GM12875 (cell line): Measurements from ENCODE around the gene MCOLN1.

Experiments
- H3K4me3 ChIP-seq: one replicate; pipeline ENCODE4 v1.5.1; 2011; ENCODE audit warnings: low read depth, low read length, control low read depth
- TF ChIP-seq, protein P1 (sequence below): IDR thresholded peaks from 2 replicates; pipeline ENCODE4 v1.5.1; 2011; ENCODE audit warnings: low read depth, mild to moderate bottlenecking, control low read depth, inconsistent platforms, low read length, moderate library complexity, borderline replicate concordance; ENCODE audit not compliant: insufficient read depth

The MCOLN1 gene

DNA sequence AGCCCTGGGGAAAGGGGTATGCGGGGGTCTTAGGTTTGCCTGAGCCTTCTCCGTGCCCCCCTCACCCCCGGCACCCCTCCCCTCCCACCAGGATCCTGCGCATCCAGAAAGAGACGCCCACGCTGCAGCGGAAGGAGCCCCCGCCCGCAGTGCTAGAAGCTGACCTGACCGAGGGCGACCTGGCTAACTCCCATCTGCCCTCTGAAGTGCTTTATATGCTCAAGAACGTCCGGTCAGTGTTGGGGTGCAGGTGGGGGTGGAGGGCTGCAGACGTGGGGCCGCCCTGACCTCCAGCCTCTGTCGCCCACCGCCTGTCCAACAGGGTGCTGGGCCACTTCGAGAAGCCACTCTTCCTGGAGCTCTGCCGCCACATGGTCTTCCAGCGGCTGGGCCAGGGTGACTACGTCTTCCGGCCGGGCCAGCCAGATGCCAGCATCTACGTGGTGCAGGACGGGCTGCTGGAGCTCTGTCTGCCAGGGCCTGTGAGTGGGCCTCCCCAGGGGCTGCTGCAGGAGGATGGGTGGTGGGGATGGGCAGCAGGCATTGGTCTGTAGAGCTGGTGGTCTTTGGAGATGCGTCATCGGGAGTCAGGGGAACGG is 17.5 kb downstream of the MCOLN1 start:
- no peak overlapping the region for H3K4me3 ChIP-seq
- TF ChIP-seq, protein P1, sequence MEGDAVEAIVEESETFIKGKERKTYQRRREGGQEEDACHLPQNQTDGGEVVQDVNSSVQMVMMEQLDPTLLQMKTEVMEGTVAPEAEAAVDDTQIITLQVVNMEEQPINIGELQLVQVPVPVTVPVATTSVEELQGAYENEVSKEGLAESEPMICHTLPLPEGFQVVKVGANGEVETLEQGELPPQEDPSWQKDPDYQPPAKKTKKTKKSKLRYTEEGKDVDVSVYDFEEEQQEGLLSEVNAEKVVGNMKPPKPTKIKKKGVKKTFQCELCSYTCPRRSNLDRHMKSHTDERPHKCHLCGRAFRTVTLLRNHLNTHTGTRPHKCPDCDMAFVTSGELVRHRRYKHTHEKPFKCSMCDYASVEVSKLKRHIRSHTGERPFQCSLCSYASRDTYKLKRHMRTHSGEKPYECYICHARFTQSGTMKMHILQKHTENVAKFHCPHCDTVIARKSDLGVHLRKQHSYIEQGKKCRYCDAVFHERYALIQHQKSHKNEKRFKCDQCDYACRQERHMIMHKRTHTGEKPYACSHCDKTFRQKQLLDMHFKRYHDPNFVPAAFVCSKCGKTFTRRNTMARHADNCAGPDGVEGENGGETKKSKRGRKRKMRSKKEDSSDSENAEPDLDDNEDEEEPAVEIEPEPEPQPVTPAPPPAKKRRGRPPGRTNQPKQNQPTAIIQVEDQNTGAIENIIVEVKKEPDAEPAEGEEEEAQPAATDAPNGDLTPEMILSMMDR: no peak

DNA sequence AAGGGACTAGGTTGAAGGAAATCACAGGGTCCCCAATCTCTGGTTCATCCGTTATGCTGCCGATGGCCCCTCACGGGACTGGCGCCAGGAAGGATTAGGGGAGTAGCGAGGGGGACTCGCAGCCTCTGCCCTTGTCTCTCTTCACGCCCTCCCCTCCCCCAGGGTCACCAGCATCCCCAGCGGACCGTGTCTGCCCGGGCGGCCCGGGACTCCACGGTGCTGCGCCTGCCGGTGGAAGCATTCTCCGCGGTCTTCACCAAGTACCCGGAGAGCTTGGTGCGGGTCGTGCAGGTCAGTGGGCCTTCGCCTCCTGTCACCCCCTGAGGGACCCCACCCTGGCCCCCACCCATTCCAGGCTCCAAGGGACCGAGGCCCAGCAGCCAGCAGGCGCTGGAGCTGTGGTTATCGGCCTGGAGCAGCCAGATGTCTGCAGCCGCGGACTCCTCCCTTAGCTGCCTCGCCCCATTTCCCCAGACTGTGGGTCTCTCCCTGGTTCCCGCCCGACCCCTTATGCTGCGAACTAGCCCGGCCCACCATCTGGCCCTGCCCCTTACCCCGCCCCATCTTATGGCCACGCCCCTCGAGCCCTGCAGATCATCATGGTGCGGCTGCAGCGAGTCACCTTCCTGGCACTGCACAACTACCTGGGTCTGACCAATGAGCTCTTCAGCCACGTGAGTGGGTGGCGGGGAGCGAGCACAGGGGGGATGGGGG is 18.5 kb downstream of the MCOLN1 start:
- TF ChIP-seq, protein P1: no peak
- H3K4me3 ChIP-seq: no peak overlapping the region

DNA sequence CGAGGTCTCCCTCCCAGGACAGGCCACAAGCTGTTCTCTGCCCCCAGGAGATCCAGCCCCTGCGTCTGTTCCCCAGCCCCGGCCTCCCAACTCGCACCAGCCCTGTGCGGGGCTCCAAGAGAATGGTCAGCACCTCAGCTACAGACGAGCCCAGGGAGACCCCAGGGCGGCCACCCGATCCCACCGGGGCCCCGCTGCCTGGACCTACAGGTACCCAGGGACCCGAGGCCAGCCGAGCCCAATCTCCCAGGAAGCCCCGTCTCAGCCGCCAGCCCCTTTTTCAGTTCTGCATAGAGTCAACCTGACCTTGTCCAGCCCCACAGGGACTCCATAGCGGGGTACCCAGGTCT is 19.0 kb downstream of the MCOLN1 start:
- TF ChIP-seq, protein P1: no peak
- no peak overlapping the region for H3K4me3 ChIP-seq

DNA sequence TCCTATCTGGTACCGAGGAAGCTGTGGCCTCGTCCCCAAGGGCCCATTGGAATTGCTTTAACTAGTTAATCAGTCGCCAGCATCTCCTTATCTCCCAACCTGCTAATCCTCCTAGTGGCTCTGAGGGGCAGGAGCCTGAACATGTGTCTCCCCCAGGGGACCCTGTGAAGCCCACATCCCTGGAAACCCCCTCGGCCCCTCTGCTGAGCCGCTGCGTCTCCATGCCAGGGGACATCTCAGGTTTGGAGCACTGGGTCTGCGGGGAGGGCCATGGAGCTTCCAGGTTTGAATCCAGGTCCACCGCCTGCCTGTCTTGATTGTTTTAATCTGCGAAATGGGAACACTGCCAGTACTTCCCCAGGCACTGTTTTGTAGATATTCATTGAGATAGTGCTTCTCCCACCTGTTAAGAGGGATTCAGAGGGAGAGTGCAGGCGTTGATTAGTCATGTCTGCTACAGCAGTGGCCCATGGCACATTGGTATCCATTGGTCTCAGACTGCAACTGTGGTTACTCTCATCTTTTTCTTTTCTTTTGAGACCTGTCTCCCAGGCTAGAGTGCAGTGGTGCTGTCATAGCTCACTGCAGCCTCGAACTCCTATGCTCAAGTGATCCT is 19.5 kb downstream of the MCOLN1 start:
- TF ChIP-seq, protein P1: no peak
- H3K4me3 ChIP-seq: no peak overlapping the region

DNA sequence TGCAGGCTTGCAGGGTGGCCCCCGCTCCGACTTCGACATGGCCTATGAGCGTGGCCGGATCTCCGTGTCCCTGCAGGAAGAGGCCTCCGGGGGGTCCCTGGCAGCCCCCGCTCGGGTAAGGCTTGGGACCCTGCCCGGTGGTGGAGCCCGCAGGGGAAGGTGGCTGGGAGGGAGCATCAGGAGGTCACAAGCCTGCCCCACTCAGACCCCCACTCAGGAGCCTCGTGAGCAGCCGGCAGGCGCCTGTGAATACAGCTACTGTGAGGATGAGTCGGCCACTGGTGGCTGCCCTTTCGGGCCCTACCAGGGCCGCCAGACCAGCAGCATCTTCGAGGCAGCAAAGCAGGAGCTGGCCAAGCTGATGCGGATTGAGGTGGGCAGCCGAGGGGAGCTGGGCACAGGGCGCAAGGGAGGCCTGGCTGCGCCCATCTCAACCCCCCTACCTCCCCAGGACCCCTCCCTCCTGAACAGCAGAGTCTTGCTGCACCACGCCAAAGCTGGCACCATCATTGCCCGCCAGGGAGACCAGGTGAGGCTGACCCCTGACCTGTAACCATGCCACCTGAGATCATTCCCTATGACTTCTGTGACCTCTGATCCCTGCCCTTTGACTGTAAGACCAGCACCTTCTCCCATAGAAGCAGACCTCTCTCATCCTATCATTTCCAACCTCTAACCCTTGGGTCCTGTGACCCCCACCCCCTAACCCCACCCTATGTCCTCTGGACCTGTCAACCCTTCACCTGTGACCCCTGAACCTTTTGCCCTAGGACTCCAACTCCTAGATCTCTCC is 20.3 kb downstream of the MCOLN1 start:
- TF ChIP-seq, protein P1: no peak
- H3K4me3 ChIP-seq: no peak overlapping the region

DNA sequence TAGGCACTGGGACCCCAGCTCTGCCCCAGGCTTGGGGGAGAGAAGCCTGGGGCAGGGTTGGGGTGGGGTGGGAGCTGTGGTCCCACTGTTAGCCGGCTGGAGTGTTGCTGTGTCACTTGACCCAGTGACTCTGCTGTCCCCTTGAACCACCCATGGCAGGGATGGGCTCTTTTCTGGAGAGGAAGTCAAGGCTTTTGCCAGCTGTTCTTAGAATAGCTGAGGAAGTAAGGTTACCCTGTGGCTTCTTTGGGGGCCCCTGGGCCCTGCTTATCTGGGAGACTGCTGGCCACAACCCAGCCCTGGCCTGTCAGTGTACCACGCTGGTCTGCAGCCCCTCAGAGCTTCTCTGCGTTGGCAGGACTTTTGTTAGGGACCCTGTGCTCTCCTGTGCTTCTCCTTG is 22.2 kb downstream of the MCOLN1 start:
- no peak overlapping the region for H3K4me3 ChIP-seq
- TF ChIP-seq, protein P1: no peak
